SIG-M5 treated with dmso at 0.1 percent for 504 hours (cell line): ENCODE data around the gene TM7SF2.
A peak's percentile ranks its signal among the peaks of the same experiment; 100 is the strongest.

ENCODE experiments used
- DNase-seq: peaks from one replicate; lab custom pipeline; 2025; ENCODE audit not compliant: unreplicated experiment; lab: John Stamatoyannopoulos, UW

TM7SF2 gene

GRCh38 chr11:65111744-65112545 lies at the start of gene TM7SF2:
TM7SF2 (plus strand) TSS chr11:65111872; CDS start chr11:65112016, 144 bp downstream.
- peak; percentile 86 for DNase-seq

- no peak for DNase-seq
Measured at GRCh38 chr11:65063532-65063931, 48.1 kb upstream of the TM7SF2 start.

- no peak for DNase-seq
Measured at GRCh38 chr11:65064847-65065240, 46.8 kb upstream of the TM7SF2 start.

- DNase-seq = no peak
Measured at GRCh38 chr11:65065851-65066250, 45.8 kb upstream of the TM7SF2 start.

- DNase-seq = no peak
Measured at GRCh38 chr11:65066315-65066714, 45.4 kb upstream of the TM7SF2 start.

- DNase-seq = no peak
Measured at GRCh38 chr11:65066805-65067291, 44.8 kb upstream of the TM7SF2 start.

- DNase-seq = no peak
Measured at GRCh38 chr11:65067446-65067845, 44.2 kb upstream of the TM7SF2 start.

- DNase-seq = peak; percentile 51
Measured at GRCh38 chr11:65069217-65069616, 42.5 kb upstream of the TM7SF2 start.

- no peak for DNase-seq
Measured at GRCh38 chr11:65071907-65072630, 39.6 kb upstream of the TM7SF2 start.

GRCh38 chr11:65072631-65072966 lies 39.1 kb upstream of the TM7SF2 start:
- DNase-seq = no peak

GRCh38 chr11:65077451-65077850 lies 34.2 kb upstream of the TM7SF2 start:
- DNase-seq = no peak

GRCh38 chr11:65078151-65078550 lies 33.5 kb upstream of the TM7SF2 start:
- peak; percentile 12 for DNase-seq

- DNase-seq = no peak
Measured at GRCh38 chr11:65078786-65079342, 32.8 kb upstream of the TM7SF2 start.

- DNase-seq = no peak
Measured at GRCh38 chr11:65083134-65083833, 28.4 kb upstream of the TM7SF2 start.

- peak; percentile 94 for DNase-seq
Measured at GRCh38 chr11:65083834-65084597, 27.7 kb upstream of the TM7SF2 start, which contains the start of the genes CDCA5 and ZFPL1. CDCA5 (minus strand) TSS chr11:65084040; CDS start chr11:65083978, 62 bp downstream. ZFPL1 (plus strand) TSS chr11:65084222; CDS start chr11:65084699, 477 bp downstream.

- DNase-seq = no peak
Measured at GRCh38 chr11:65084598-65085375, 26.9 kb upstream of the TM7SF2 start.

GRCh38 chr11:65085446-65085845 lies 26.2 kb upstream of the TM7SF2 start:
- no peak for DNase-seq

GRCh38 chr11:65086809-65087208 lies 24.9 kb upstream of the TM7SF2 start:
- no peak for DNase-seq

- no peak for DNase-seq
Measured at GRCh38 chr11:65087216-65087615, 24.5 kb upstream of the TM7SF2 start.

- DNase-seq = no peak
Measured at GRCh38 chr11:65087827-65088226, 23.8 kb upstream of the TM7SF2 start.
